ENCODE measurements around the gene PRR22. TPM values are rescaled to one million over a fixed set of nuclear protein-coding genes. Genes with fewer than 3 reads are reported as not detected.

Gene PRR22
- total RNA-seq, 2 experiments from 2014 or later, result 6.1 to 10.5 TPM

DNA sequence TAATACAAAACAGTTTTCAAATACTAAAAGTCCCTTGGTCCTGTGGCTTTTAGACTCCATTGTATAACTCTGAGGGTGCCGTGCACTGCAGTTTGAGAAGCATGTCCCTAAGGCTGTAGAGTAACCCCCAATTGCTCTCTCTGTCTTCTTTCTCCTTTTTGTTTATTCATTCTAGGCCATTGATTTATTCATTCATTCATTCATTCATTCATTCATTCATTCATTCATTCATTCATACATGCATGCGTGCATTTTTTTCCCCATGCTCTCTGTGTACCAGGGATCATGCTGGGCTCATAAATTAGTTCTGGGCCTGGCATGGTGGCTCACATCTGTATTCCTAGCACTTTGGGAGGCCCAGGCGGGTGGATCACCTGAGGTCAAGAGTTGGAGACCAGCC lies 19.3 kb downstream of the PRR22 start:
- H3K4me3 ChIP-seq (ENCODE audit: low read depth, low read length, poor library complexity, severe bottlenecking), result no peak overlapping the region
- TF ChIP-seq, protein P1, sequence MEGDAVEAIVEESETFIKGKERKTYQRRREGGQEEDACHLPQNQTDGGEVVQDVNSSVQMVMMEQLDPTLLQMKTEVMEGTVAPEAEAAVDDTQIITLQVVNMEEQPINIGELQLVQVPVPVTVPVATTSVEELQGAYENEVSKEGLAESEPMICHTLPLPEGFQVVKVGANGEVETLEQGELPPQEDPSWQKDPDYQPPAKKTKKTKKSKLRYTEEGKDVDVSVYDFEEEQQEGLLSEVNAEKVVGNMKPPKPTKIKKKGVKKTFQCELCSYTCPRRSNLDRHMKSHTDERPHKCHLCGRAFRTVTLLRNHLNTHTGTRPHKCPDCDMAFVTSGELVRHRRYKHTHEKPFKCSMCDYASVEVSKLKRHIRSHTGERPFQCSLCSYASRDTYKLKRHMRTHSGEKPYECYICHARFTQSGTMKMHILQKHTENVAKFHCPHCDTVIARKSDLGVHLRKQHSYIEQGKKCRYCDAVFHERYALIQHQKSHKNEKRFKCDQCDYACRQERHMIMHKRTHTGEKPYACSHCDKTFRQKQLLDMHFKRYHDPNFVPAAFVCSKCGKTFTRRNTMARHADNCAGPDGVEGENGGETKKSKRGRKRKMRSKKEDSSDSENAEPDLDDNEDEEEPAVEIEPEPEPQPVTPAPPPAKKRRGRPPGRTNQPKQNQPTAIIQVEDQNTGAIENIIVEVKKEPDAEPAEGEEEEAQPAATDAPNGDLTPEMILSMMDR (conservative IDR thresholded peaks at IDR 0.05; ENCODE audit: low read length), result no peak
- no peak for TF ChIP-seq EZH2phosphoT487 (IDR thresholded peaks at IDR 0.05; ENCODE audit: borderline replicate concordance, low read depth, low read length)
- POLR2A ChIA-PET, result no interaction called here
- CTCF ChIA-PET (ENCODE audit: unreplicated experiment), result no interaction called here
- no peak overlapping the region for H2AFZ ChIP-seq (ENCODE audit: low read length)
- BruUV-seq (replicated peaks), result no TSS peak
- H3K36me3 ChIP-seq (ENCODE audit: insufficient read depth, low read length), result no peaks in the 10 kb centered on the region
- no peaks in the 10 kb centered on the region for H3K9me2 ChIP-seq (ENCODE audit: insufficient read depth, low read length)
- H3K4me1 ChIP-seq (ENCODE audit: insufficient read depth, low read length, poor library complexity, severe bottlenecking), result peaks cover 20% of the 10 kb centered on the region
- H3K9me3 ChIP-seq (ENCODE audit: low read length), result no peaks in the 10 kb centered on the region
- no peaks in the 10 kb centered on the region for H4K20me1 ChIP-seq (ENCODE audit: insufficient read depth, low read length)
- no peak for DNase-seq (ENCODE audit: low spot score)
- H3K27ac ChIP-seq (ENCODE audit: low read depth, low read length, poor library complexity, severe bottlenecking), result no peak overlapping the region
- intact Hi-C loops (cut with micrococcal nuclease; ENCODE audit: unreplicated experiment), result no loop called here
- H3K4me2 ChIP-seq (ENCODE audit: low read length), result no peak overlapping the region
- H3K79me2 ChIP-seq (ENCODE audit: insufficient read depth, low read depth, low read length), result no peaks in the 10 kb centered on the region

- H3K4me2 ChIP-seq (ENCODE audit: low read length), result no peak overlapping the region
These were observed 21.8 kb downstream of the PRR22 start for GRCh38 chr19:5762608-5763217.

DNA sequence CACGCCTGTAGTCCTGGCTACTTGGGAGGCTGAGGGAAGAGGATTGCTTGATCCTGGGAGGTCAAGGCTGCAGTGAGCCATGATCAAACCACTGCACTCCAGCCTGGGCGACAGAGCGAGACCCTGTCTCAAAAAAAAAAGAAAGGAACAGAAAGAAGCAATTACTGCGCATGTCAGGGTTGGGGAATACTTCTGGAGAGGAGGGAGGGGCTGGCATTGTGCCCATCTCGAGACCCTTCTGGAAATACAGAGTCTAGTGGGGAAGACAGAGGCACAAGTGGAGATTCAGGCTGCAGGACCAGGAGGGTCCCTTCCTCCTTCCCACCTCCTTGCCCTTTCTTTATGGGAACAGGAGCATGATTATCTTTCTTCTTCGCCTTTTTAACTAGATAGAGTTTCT lies 30.8 kb downstream of the PRR22 start:
- Histone ChIP-seq H3K4me2 (ENCODE audit: low read length) (no peak overlapping the region), H3K9me3 (ENCODE audit: low read length) (no peaks in the 10 kb centered on the region), H3K36me3 (ENCODE audit: insufficient read depth, low read length) (no peaks in the 10 kb centered on the region), H3K4me3 (ENCODE audit: low read depth, low read length, poor library complexity, severe bottlenecking) (no peak overlapping the region), H3K27ac (ENCODE audit: low read depth, low read length, poor library complexity, severe bottlenecking) (no peak overlapping the region), H4K20me1 (ENCODE audit: insufficient read depth, low read length) (no peaks in the 10 kb centered on the region), H3K79me2 (ENCODE audit: insufficient read depth, low read depth, low read length) (no peaks in the 10 kb centered on the region), H3K9me2 (ENCODE audit: insufficient read depth, low read length) (no peaks in the 10 kb centered on the region), H2AFZ (ENCODE audit: low read length) (no peak overlapping the region), H3K4me1 (ENCODE audit: insufficient read depth, low read length, poor library complexity, severe bottlenecking) (no peaks in the 10 kb centered on the region)
- intact Hi-C loops (cut with micrococcal nuclease; ENCODE audit: unreplicated experiment), result no loop called here
- ChIA-PET POLR2A (no interaction called here), CTCF (ENCODE audit: unreplicated experiment) (no interaction called here)
- no peak for DNase-seq (ENCODE audit: low spot score)
- BruUV-seq (replicated peaks), result no TSS peak
- TF ChIP-seq, protein P1 (conservative IDR thresholded peaks at IDR 0.05; ENCODE audit: low read length), result no peak
- TF ChIP-seq EZH2phosphoT487 (IDR thresholded peaks at IDR 0.05; ENCODE audit: borderline replicate concordance, low read depth, low read length), result no peak

More at GRCh38 chr19:5762608-5763217, 21.8 kb downstream of the PRR22 start:
- H4K20me1 ChIP-seq (ENCODE audit: insufficient read depth, low read length), result no peaks in the 10 kb centered on the region
- ChIA-PET CTCF (ENCODE audit: unreplicated experiment) (no interaction called here), POLR2A (no interaction called here)
- DNase-seq (ENCODE audit: low spot score), result no peak
- no peak overlapping the region for H3K4me3 ChIP-seq (ENCODE audit: low read depth, low read length, poor library complexity, severe bottlenecking)
- no peaks in the 10 kb centered on the region for H3K9me3 ChIP-seq (ENCODE audit: low read length)
- intact Hi-C loops (cut with micrococcal nuclease; ENCODE audit: unreplicated experiment), result no loop called here
- peaks cover 10% of the 10 kb centered on the region for H3K4me1 ChIP-seq (ENCODE audit: insufficient read depth, low read length, poor library complexity, severe bottlenecking)
- H3K36me3 ChIP-seq (ENCODE audit: insufficient read depth, low read length), result no peaks in the 10 kb centered on the region
- no peak overlapping the region for H2AFZ ChIP-seq (ENCODE audit: low read length)
- no peaks in the 10 kb centered on the region for H3K79me2 ChIP-seq (ENCODE audit: insufficient read depth, low read depth, low read length)
- TF ChIP-seq, protein P1 (conservative IDR thresholded peaks at IDR 0.05; ENCODE audit: low read length), result no peak
- TF ChIP-seq EZH2phosphoT487 (IDR thresholded peaks at IDR 0.05; ENCODE audit: borderline replicate concordance, low read depth, low read length), result no peak
- H3K27ac ChIP-seq (ENCODE audit: low read depth, low read length, poor library complexity, severe bottlenecking), result no peak overlapping the region
- no peaks in the 10 kb centered on the region for H3K9me2 ChIP-seq (ENCODE audit: insufficient read depth, low read length)
- BruUV-seq (replicated peaks), result no TSS peak
